Heart right ventricle (tissue), 16 donors: ENCODE measurements around the gene MOCOS. TPM values are rescaled to one million over a fixed set of nuclear protein-coding genes. Genes with fewer than 3 reads are reported as not detected.

Experiments
- ATAC-seq, 8 donors: fragments of 200-7000 bp; cut with Tn5 transposase; one replicate each; pipeline ENCODE4 v1.9.1; 2020; ENCODE audit warnings: mild to moderate bottlenecking in 8 of 8, moderate library complexity in 8 of 8, moderate number of reproducible peaks in 1 of 8
- DNase-seq, 2 donors: peaks; one replicate each; pipeline ENCODE4 v3.0.0-alpha.2; 2020
- H3K27ac ChIP-seq, 10 donors: fragments of 200-600 bp; sonication (generic) in 2 of 10; one replicate each; pipeline versions ENCODE4 v1.5.0 to v1.8.0; 2020 to 2022; ENCODE audit warnings: mild to moderate bottlenecking in 3 of 10
- H3K27me3 ChIP-seq, 7 donors: fragments of 200-600 bp; one replicate each; pipeline ENCODE4 v1.8.0; 2021 to 2022; ENCODE audit warnings: mild to moderate bottlenecking in 2 of 7
- H3K36me3 ChIP-seq, 9 donors: fragments of 200-600 bp; sonication (generic) in 1 of 9; one replicate each; pipeline versions ENCODE4 v1.5.0 to v1.8.0; 2020 to 2022; ENCODE audit warnings: mild to moderate bottlenecking in 2 of 9
- H3K4me1 ChIP-seq, 9 donors: fragments of 200-600 bp; sonication (generic) in 1 of 9; one replicate each; pipeline versions ENCODE4 v1.5.0 to v1.8.0; 2020 to 2022; ENCODE audit warnings: mild to moderate bottlenecking in 4 of 9
- H3K4me3 ChIP-seq, 10 donors: fragments of 200-600 bp; sonication (generic) in 2 of 10; one replicate each; pipeline versions ENCODE4 v1.5.0 to v1.8.0; 2020 to 2022; ENCODE audit warnings: mild to moderate bottlenecking in 7 of 10, moderate library complexity in 2 of 10
- H3K9me3 ChIP-seq, 11 donors: fragments of 200-600 bp in 10 of 11; sonication (generic) in 2 of 11; one replicate each; pipeline versions ENCODE4 v1.5.0 to v1.8.0; 2013 to 2022; ENCODE audit warnings: mild to moderate bottlenecking in 2 of 11, control low read depth in 1 of 11, moderate library complexity in 1 of 11
- WGBS, 2 donors: extraction: QIAGEN DNeasy Blood & Tissue Kit; methylation state at CpG; one replicate each; pipeline ENCODE4 v1.1.7; 2013; ENCODE audit warnings: inconsistent platforms in 1 of 2; 5-methylcytosine and 5-hydroxymethylcytosine counted together
- intact Hi-C, 10 donors: fragments of 100-400 bp; cut with DNase I; formaldehyde crosslinking; loops; one replicate each; pipeline versions ENCODE4 v1.11.1 to v1.14.2; 2022
- polyA plus RNA-seq, 2 donors: library from polyadenylated mRNA; stranded (reverse); fragments of 200-250 nt; gene quantifications; one replicate each; pipeline ENCODE4 v1.2.3, GENCODE V29; 2013
- total RNA-seq, 10 donors: library from RNA; stranded (reverse); fragmentation: NEBNext Ultra II Directional in 3 of 10; extraction: Animal tissue kit (Norgen Biotek cat#: 25700) in 3 of 10; gene quantifications; one replicate each; pipeline versions ENCODE4 v1.2.1 to v1.2.4, GENCODE V29; 2021 to 2023
- TF ChIP-seq, protein P1 (sequence below), 9 donors: fragments of 200-600 bp; sonication (generic) in 2 of 9; IDR thresholded peaks; one replicate each; pipeline versions ENCODE4 v1.5.0 to v1.8.0; 2021 to 2022; ENCODE audit warnings: antibody characterized with exemption in 9 of 9, mild to moderate bottlenecking in 5 of 9, moderate library complexity in 1 of 9
- donor health status: Arrhythmogenic right ventricular cardiomyopathy.
- donor health status: ischemic (EF 13 %, LVEDD 7.1; RV severe dilation, severe dysfunction).
- donor health status: healthy with polysubstance abuse.
- donor health status: DM: no; HTN: yes; CAD: no.
- donor health status: DM: no; HTN: no; CAD: no.
- donor health status: ischemic (EF 25% LVEDD 6.9; RV normal size, moderate dysfunction).
- donor health status: ischemic (EF 25% LVEDD 5.7; RV mildly dilated, moderate dysfunction).
- donor health status: healthy.
- donor health status: DM: yes; HTN: yes; CAD: no.
- donor health status: Ischemic cardiomyopathy.
- donor health status: ischemic (EF 35%, LVEDD 5.7; RV mildly dilated, moderate dysfunction).
- donor health status: nonischemic (EF 11% LVEDD 7.7; RV severe dilation, severe dysfunction).
- donor health status: DM: yes; HTN: yes; CAD: no.
- donor health status: PGD.
- donor health status: ischemic (EF 29% LVEDD 5.4; RV normal size, mild dysfunction).
- donor health status: nonischemic (EF 23%, LVEDD 6.1; RV moderate dilation, normal function).

MOCOS gene
- total and polyA plus RNA-seq, 12 donors = 0.06 to 0.95 (median 0.28) TPM

DNA sequence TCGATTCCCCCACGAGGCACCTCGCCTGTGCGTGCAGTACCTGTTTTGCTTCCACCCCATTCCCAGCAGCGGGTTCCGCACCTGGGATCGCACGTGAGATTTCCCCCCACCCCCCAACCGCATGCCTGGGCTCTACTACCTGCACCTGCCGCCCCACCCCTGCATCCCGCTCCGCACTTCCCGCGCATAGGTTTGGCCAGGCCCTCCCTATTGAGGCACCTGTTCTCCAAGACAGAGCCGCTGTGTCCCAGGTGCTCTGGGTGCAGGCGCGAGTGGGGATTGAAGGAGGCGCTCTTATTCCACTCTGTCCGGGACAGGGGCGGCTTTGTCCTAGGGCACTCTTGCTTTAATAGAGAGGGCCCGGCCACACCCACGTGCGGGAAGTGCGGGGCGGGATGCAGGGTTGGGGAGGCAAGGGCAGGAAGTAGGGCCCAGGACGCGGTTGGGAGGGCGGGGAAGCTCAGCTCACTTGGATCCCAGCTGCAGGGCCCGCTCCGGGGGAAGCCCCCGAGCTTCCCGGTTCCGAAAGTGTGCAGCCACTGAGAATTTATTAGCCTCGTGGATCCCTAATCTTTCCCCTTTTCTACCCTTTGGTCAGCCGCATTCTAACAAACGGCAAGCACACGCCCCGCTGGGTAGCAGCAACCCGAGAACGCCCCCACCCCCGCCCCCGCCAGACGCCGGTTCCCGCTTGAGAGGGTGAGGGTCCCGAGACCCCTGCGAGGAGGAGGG lies 670 bp upstream of the MOCOS start:
- Histone ChIP-seq H3K27me3 (peaks cover 0 to 13% (median 0%) of the 10 kb centered on the region in 7 donors), H3K36me3 (no peaks in the 10 kb centered on the region), H3K27ac (peak overlapping the region in 4 of 10 donors; percentile 32 to 48 (median 38)), H3K9me3 (no peaks in the 10 kb centered on the region), H3K4me3 (peak overlapping the region; percentile 52 to 81 (median 74)), H3K4me1 (peaks cover 0 to 27% (median 12%) of the 10 kb centered on the region in 9 donors)
- WGBS, 2 donors = 10% methylated on average over 47 of the region's 47 CpGs
- TF ChIP-seq, protein P1, sequence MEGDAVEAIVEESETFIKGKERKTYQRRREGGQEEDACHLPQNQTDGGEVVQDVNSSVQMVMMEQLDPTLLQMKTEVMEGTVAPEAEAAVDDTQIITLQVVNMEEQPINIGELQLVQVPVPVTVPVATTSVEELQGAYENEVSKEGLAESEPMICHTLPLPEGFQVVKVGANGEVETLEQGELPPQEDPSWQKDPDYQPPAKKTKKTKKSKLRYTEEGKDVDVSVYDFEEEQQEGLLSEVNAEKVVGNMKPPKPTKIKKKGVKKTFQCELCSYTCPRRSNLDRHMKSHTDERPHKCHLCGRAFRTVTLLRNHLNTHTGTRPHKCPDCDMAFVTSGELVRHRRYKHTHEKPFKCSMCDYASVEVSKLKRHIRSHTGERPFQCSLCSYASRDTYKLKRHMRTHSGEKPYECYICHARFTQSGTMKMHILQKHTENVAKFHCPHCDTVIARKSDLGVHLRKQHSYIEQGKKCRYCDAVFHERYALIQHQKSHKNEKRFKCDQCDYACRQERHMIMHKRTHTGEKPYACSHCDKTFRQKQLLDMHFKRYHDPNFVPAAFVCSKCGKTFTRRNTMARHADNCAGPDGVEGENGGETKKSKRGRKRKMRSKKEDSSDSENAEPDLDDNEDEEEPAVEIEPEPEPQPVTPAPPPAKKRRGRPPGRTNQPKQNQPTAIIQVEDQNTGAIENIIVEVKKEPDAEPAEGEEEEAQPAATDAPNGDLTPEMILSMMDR (IDR thresholded peaks at IDR 0.05) = no peak
- ATAC-seq (peak; percentile 40 to 75 (median 53)), DNase-seq (peak; percentile 36 to 45)
- intact Hi-C loops = loop anchor here in 3 of 10 donors (10.0 kb wide), 1 partner anchor 98 kb away; no protein-coding TSS in a partner anchor

DNA sequence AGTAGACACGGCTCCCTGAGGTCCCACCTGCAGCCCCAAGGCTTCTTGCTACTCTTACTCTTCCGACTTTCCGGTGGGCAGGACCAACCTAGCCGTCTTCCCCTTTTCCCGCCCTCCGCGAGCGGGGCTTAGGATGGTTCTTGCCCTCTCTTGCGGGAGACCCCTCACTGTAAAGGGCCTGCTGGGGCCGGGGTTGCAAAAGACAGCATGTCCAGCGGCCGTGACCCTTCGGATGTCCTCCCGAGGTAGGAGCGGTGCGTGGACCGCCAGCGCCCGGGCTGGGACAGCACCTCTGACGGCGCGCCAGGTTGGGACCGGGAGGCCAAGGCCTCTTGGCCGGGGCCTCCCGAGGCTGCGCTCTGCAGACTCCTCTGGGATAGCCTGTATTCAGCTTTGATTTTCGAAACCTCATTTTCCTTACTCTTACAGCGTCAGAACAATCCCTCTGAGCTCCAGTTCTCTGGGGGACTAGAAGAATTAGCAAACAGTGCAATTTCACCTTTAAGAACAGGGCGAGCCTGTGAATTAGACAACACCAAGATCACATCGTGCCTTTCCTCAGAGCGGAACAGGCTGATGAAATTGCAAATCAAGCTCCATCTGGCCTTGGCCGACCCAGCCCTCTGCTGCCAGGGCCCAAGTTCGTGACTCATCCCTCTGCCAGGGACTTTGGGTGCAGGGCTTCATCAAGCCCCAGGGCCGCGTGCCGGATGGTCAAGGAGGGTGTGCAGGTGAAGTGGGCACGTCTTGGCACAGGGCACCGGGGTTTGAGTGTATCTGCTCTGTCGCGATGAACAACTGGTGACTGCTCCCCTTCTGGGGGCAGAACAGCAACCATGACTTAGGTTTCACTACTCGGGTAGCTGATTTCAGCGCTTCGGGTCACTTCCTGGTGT lies 777 bp downstream of the MOCOS start:
- no peaks in the 10 kb centered on the region for H3K9me3 ChIP-seq
- peaks cover 0 to 13% (median 0%) of the 10 kb centered on the region in 7 donors for H3K27me3 ChIP-seq
- H3K36me3 ChIP-seq = no peaks in the 10 kb centered on the region
- H3K27ac ChIP-seq = peak overlapping the region in 4 of 10 donors; percentile 17 to 48 (median 38)
- TF ChIP-seq, protein P1 (IDR thresholded peaks at IDR 0.05) = no peak
- DNase-seq = peak in 1 of 2 donors; percentile 17
- intact Hi-C loops = loop anchor here in 3 of 10 donors (10.0 kb wide), 1 partner anchor 97 kb away; no protein-coding TSS in a partner anchor
- peaks cover 0 to 17% (median 8%) of the 10 kb centered on the region in 9 donors for H3K4me1 ChIP-seq
- ATAC-seq = peak in 2 of 8 donors; percentile 4 to 16
- H3K4me3 ChIP-seq = peak overlapping the region; percentile 52 to 81 (median 74)
- WGBS, 2 donors = 39 to 41% methylated on average over 43 of the region's 43 CpGs

DNA sequence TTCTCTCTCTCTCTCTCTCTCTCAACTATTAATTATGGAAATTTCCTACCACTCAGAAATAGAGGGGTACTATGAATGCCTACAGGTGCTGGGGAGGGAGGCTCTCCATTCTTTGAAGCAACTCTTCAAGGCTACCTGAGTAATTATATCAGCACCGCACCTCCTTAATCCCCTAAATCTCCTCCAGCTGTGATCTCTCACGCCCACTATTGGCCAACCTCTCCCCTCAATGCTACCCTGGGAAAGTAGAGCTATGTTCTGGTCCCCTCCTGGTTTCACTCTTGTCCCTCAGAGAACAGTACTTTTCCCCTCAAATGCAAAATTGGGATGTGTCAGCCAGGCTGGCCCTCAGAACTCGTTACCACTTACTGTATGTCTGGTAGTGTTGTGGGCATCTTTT lies 1.6 kb downstream of the MOCOS start:
- ATAC-seq (no peak), DNase-seq (no peak)
- Histone ChIP-seq H3K4me1 (peaks cover 0 to 17% (median 8%) of the 10 kb centered on the region in 9 donors), H3K27me3 (peaks cover 0 to 13% (median 0%) of the 10 kb centered on the region in 7 donors), H3K36me3 (no peaks in the 10 kb centered on the region), H3K9me3 (no peaks in the 10 kb centered on the region), H3K4me3 (no peak overlapping the region), H3K27ac (no peak overlapping the region)
- intact Hi-C loops = loop anchor here in 3 of 10 donors (10.0 kb wide), 1 partner anchor 96 kb away; no protein-coding TSS in a partner anchor
- TF ChIP-seq, protein P1 (IDR thresholded peaks at IDR 0.05) = no peak
- WGBS, 2 donors = 79 to 80% methylated on average over 3 of the region's 3 CpGs

DNA sequence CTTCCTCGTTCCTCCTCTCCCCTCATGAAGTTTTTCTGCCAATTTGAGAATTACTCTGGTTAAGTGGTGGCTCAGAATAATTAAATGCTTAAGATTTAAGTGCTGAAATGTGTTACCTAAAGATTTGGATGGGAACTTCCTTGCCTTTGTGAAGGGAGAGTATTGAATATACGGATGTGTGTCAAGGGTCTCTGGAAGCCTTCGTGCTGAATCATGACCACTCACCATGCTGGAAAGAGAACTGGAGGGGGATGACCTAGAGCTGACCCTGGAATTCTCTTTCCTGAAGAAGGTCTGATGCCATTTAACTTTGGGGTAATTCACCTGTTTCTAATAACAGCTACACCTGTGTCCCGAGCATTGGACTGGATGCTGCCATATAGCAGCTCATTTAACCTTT lies 2.2 kb downstream of the MOCOS start:
- ATAC-seq (no peak), DNase-seq (no peak)
- TF ChIP-seq, protein P1 (IDR thresholded peaks at IDR 0.05) = no peak
- H3K9me3 ChIP-seq = no peaks in the 10 kb centered on the region
- H3K36me3 ChIP-seq = no peaks in the 10 kb centered on the region
- no peak overlapping the region for H3K4me3 ChIP-seq
- intact Hi-C loops = loop anchor here in 3 of 10 donors (10.0 kb wide), 1 partner anchor 95 kb away; no protein-coding TSS in a partner anchor
- peaks cover 0 to 17% (median 8%) of the 10 kb centered on the region in 9 donors for H3K4me1 ChIP-seq
- peaks cover 0 to 13% (median 0%) of the 10 kb centered on the region in 7 donors for H3K27me3 ChIP-seq
- no peak overlapping the region for H3K27ac ChIP-seq
- 72 to 74% methylated on average over 4 of the region's 4 CpGs for WGBS, 2 donors
